K562 (cell line): Measurements from ENCODE around the gene PEX10. TPM values are rescaled to one million over a fixed set of nuclear protein-coding genes. Genes with fewer than 3 reads are reported as not detected.

Experiments
- C11orf30 ChIP-seq: fragments of 450-650 bp; IDR thresholded peaks from 2 replicates; pipeline ENCODE4 v1.6.1; 2016; ENCODE audit warnings: low read depth, mild to moderate bottlenecking
- CTBP1 ChIP-seq: fragments of 450-650 bp; IDR thresholded peaks from 2 replicates; pipeline ENCODE4 v1.6.1; 2016; ENCODE audit warnings: borderline replicate concordance
- DDX20 ChIP-seq: fragments of 450-650 bp; IDR thresholded peaks from 2 replicates; pipeline ENCODE4 v1.6.1; 2016; ENCODE audit warnings: missing genetic modification characterization, low read depth, mild to moderate bottlenecking, missing compliant biosample characterization, moderate library complexity
- GABPB1 ChIP-seq: sonication (generic); formaldehyde crosslinking; IDR thresholded peaks from 2 replicates; pipeline ENCODE4 v1.8.0; 2022; ENCODE audit warnings: mild to moderate bottlenecking, missing genetic modification reagents
- KDM4B ChIP-seq, 2 experiments: fragments of 450-650 bp in 1 of 2; sonication (generic) in 1 of 2; IDR thresholded peaks; 2 replicates each; pipeline ENCODE4 v1.6.1; 2016 to 2017; ENCODE audit warnings: borderline replicate concordance in 2 of 2, antibody characterized with exemption in 1 of 2, low read depth in 1 of 2, mild to moderate bottlenecking in 1 of 2
- MBD1 ChIP-seq: fragments of 250-450 bp; sonication (Bioruptor Pico); IDR thresholded peaks from 2 replicates; pipeline ENCODE4 v1.8.0; 2022; ENCODE audit warnings: inconsistent platforms
- MEF2D ChIP-seq: conservative IDR thresholded peaks from 2 replicates; pipeline ENCODE4 v1.6.1; 2016; ENCODE audit warnings: low read depth, missing genetic modification characterization, missing compliant biosample characterization
- MLLT1 ChIP-seq, 2 experiments: fragments of 450-650 bp; IDR thresholded peaks; 2 replicates each; pipeline ENCODE4 v1.6.1; 2016
- NCOR1 ChIP-seq: fragments of 450-650 bp; IDR thresholded peaks from 2 replicates; pipeline ENCODE4 v1.6.1; 2016; ENCODE audit warnings: mild to moderate bottlenecking, moderate library complexity
- NELFE ChIP-seq: IDR thresholded peaks from 2 replicates; pipeline ENCODE4 v1.6.1; 2011; ENCODE audit warnings: mild to moderate bottlenecking; ENCODE audit not compliant: insufficient read depth, insufficient read length
- POLR2G ChIP-seq: fragments of 200-400 bp; formaldehyde crosslinking; IDR thresholded peaks from 2 replicates; pipeline ENCODE4 v1.6.1; 2017; ENCODE audit warnings: low read depth, mild to moderate bottlenecking, antibody characterized with exemption, low read length, moderate library complexity
- PRPF4 ChIP-seq: fragments of 200-400 bp; formaldehyde crosslinking; IDR thresholded peaks from one replicate; pipeline ENCODE4 v1.6.1; 2017; ENCODE audit warnings: low read length, low read depth, mild to moderate bottlenecking; ENCODE audit not compliant: insufficient read depth, poor library complexity, severe bottlenecking
- TFAP4 ChIP-seq: sonication (generic); formaldehyde crosslinking; IDR thresholded peaks from 2 replicates; pipeline ENCODE4 v1.8.0; 2022; ENCODE audit warnings: missing genetic modification reagents, mild to moderate bottlenecking, moderate library complexity, borderline replicate concordance
- ZBTB17 ChIP-seq: fragments of 450-650 bp; formaldehyde crosslinking; IDR thresholded peaks from 2 replicates; pipeline ENCODE4 v1.4.0; 2020; ENCODE audit warnings: mild to moderate bottlenecking
- ZNF449 ChIP-seq: fragments of 250-450 bp; sonication (Bioruptor Pico); IDR thresholded peaks from 2 replicates; pipeline ENCODE4 v1.8.0; 2022; ENCODE audit warnings: moderate library complexity, mild to moderate bottlenecking, inconsistent platforms
- polyA plus RNA-seq, 8 experiments: library from polyadenylated mRNA; depleted of rRNA in 4 of 8; stranded (reverse) in 5 of 8; unstranded in 3 of 8; fragments of >200 nt; fragmentation: Nextera tagmentation in 2 of 8; fragmentation: Illumina TruSeq in 1 of 8; extraction: Ambion mirVana in 2 of 8; extraction: Trizol in 1 of 8; gene quantifications; 2 replicates each; pipeline versions ENCODE4 v1.2.1 to v1.2.3, GENCODE V29; 2011 to 2014; ENCODE audit warnings: inconsistent platforms in 1 of 8, missing spikeins in 1 of 8
- total RNA-seq, 7 experiments: library from RNA; depleted of rRNA in 6 of 7; stranded (reverse); fragments of >200 nt in 6 of 7; fragmentation: Illumina TruSeq in 2 of 7; extraction: Trizol in 2 of 7; gene quantifications; 2 replicates each; pipeline versions ENCODE4 v1.2.1 to v1.2.3, GENCODE V29; 2011 to 2021; ENCODE audit warnings: low replicate concordance in 1 of 7
- TF ChIP-seq, protein P1 (sequence below): IDR thresholded peaks from 3 replicates; pipeline ENCODE4 v1.6.1; 2011; ENCODE audit warnings: borderline replicate concordance, mild to moderate bottlenecking, moderate library complexity; ENCODE audit not compliant: insufficient read length; ENCODE audit errors: extremely low read depth

PEX10 gene
- total and polyA plus RNA-seq, 9 of the 15 experiments (the other 6 are each of a cell fraction or from before 2014, with no cell fraction given), result 0.03 to 26.2 (median 8.7) TPM

DNA sequence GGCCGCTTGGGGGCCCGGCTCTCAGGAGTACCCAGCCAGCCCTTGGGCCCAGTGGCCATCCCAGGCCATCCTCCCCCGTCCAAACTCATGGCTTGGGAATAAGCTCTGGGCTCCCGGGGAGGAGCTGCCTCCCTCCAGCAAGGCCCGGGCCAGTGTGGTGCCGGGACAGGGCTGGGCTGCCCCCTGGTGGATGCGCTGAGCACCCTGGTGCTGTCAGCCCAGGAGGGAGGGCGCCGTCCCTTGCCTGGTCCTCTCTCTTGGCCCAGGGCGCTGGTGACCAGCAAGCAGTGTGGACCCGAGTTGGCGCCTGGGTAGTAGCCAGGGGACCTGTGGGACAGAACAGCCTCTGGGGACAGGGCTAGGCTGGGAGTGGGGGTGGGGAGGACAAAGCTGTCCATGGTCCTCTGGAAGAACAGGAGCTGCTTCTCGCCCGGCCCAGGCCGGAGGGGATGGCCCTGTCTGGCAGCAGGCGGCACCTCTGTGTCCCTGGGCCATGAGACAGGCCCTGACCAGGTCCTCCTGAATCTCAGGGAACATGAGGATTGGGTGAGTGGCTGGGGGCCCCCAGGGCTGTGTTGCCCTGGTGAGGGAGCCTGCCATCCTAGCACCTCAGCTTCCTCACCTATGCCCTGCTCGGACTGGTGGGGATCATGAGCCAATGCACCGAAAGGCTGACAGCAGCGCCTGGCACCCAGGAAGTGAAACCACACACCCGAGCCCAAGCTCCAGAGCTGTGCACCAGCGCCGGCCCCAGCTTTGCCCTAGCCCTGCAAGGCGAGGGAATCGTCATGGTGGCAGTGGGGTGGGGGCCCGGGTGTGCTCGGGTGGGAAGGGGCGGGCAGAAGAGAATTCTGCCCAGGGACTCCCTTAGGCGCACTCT, 30.4 kb downstream of the PEX10 start (continued):
- no peak for TF ChIP-seq MBD1 (CRISPR knock-in tag)
- TF ChIP-seq NCOR1, result no peak
- TF ChIP-seq ZNF449 (CRISPR knock-in tag), result no peak
- TF ChIP-seq POLR2G, result peak; percentile 48
- no peak for TF ChIP-seq GABPB1
- TF ChIP-seq MLLT1 (IDR thresholded peaks at IDR 0.05), result no peak
- no peak for TF ChIP-seq PRPF4
- TF ChIP-seq KDM4B (IDR thresholded peaks at IDR 0.05; ENCODE audit: borderline replicate concordance in 2 of 2, low read depth in 1 of 2), result no peak
- TF ChIP-seq, protein P1, sequence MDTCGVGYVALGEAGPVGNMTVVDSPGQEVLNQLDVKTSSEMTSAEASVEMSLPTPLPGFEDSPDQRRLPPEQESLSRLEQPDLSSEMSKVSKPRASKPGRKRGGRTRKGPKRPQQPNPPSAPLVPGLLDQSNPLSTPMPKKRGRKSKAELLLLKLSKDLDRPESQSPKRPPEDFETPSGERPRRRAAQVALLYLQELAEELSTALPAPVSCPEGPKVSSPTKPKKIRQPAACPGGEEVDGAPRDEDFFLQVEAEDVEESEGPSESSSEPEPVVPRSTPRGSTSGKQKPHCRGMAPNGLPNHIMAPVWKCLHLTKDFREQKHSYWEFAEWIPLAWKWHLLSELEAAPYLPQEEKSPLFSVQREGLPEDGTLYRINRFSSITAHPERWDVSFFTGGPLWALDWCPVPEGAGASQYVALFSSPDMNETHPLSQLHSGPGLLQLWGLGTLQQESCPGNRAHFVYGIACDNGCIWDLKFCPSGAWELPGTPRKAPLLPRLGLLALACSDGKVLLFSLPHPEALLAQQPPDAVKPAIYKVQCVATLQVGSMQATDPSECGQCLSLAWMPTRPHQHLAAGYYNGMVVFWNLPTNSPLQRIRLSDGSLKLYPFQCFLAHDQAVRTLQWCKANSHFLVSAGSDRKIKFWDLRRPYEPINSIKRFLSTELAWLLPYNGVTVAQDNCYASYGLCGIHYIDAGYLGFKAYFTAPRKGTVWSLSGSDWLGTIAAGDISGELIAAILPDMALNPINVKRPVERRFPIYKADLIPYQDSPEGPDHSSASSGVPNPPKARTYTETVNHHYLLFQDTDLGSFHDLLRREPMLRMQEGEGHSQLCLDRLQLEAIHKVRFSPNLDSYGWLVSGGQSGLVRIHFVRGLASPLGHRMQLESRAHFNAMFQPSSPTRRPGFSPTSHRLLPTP, result no peak
- peak; percentile 77; the same call in 1 of the 2 replicates for TF ChIP-seq CTBP1
- no peak for TF ChIP-seq C11orf30
- TF ChIP-seq ZBTB17 (CRISPR knock-in tag), result no peak
- TF ChIP-seq MEF2D, result no peak
- no peak for TF ChIP-seq NELFE
- peak; percentile 44; the same call in 1 of the 2 replicates for TF ChIP-seq TFAP4 (CRISPR knock-in tag)
- TF ChIP-seq DDX20 (tag), result no peak
